Measurements from ENCODE around the gene CLMP.

GRCh38 chr11:123183391-123184099 is 11.5 kb downstream of the CLMP start:
- TF ChIP-seq CTCF (IDR thresholded peaks at IDR 0.05) (no peak), POLR2A (IDR thresholded peaks at IDR 0.05) (no peak)

Data from body of pancreas (tissue), 4 donors.